Ishikawa (cell line): ENCODE measurements around the gene ZNF627.

Source experiments
- CEBPB ChIP-seq: IDR thresholded peaks from 2 replicates; pipeline ENCODE4 v1.6.1; 2012
- CREB1 ChIP-seq: IDR thresholded peaks from 2 replicates; pipeline ENCODE4 v1.6.1; 2012; ENCODE audit warnings: low read depth
- EGR1 ChIP-seq: IDR thresholded peaks from 2 replicates; pipeline ENCODE4 v1.6.1; 2012
- EP300 ChIP-seq: IDR thresholded peaks from 2 replicates; pipeline ENCODE4 v1.6.1; 2012; ENCODE audit warnings: borderline replicate concordance
- FOXM1 ChIP-seq: IDR thresholded peaks from 2 replicates; pipeline ENCODE4 v1.6.1; 2012; ENCODE audit warnings: low read depth, borderline replicate concordance
- MAX ChIP-seq: IDR thresholded peaks from 2 replicates; pipeline ENCODE4 v1.6.1; 2012
- NFIC ChIP-seq: IDR thresholded peaks from 2 replicates; pipeline ENCODE4 v1.6.1; 2012
- RAD21 ChIP-seq: IDR thresholded peaks from 2 replicates; pipeline ENCODE4 v1.6.1; 2012; ENCODE audit warnings: low read depth
- REST ChIP-seq: IDR thresholded peaks from 2 replicates; pipeline ENCODE4 v1.6.1; 2012; ENCODE audit warnings: low read depth, mild to moderate bottlenecking
- TAF1 ChIP-seq: IDR thresholded peaks from 2 replicates; pipeline ENCODE4 v1.6.1; 2012; ENCODE audit warnings: low read depth, mild to moderate bottlenecking
- TCF12 ChIP-seq: IDR thresholded peaks from 2 replicates; pipeline ENCODE4 v1.6.1; 2012; ENCODE audit warnings: low read depth
- TEAD4 ChIP-seq: IDR thresholded peaks from 2 replicates; pipeline ENCODE4 v1.6.1; 2012
- USF1 ChIP-seq: IDR thresholded peaks from 2 replicates; pipeline ENCODE4 v1.6.1; 2012
- YY1 ChIP-seq: IDR thresholded peaks from 2 replicates; pipeline ENCODE4 v1.6.1; 2012; ENCODE audit warnings: low read depth
- ZBTB7A ChIP-seq: IDR thresholded peaks from 2 replicates; pipeline ENCODE4 v1.6.1; 2012; ENCODE audit warnings: low read depth

The ZNF627 gene

GRCh38 chr19:11587302-11587974 lies 9.8 kb upstream of the ZNF627 start:
- TF ChIP-seq MAX = no peak
- peak; percentile 86 for TF ChIP-seq RAD21

DNA sequence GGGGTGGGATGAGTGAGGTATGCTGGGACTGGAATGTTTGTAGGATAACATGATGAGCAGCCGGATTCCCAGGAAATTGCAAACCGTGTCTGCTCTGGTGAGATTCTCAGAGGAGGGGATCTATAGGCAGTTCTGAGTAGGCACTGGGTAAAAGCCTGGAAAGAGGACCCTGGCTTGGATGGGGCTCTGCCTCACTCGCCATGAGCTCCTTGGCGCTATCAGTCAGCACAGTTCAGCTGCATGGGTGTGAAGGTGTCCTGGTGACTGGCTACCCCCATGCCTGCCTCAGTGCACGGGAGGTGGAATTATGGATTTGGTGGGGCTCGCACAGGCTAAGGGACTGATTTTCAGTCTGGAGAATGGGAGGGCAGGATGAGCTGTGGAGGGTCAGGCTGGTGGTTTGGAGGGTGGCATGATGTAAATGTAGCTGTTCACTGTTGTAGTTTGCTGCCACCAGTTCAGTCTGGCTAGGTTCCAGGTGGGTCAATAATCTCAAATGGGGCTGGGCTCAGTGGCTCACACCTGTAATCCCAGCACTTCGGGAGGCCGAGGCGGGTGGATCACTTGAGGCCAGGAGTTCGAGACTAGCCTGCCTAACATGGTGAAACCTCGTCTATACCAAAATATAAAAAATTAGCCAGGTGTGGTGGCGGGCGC lies 9.2 kb upstream of the ZNF627 start:
- no peak for TF ChIP-seq TCF12
- TF ChIP-seq EGR1 = no peak
- no peak for TF ChIP-seq REST
- no peak for TF ChIP-seq EP300
- no peak for TF ChIP-seq CREB1
- no peak for TF ChIP-seq YY1
- TF ChIP-seq ZBTB7A = no peak
- TF ChIP-seq FOXM1 = no peak
- TF ChIP-seq CEBPB = no peak
- TF ChIP-seq MAX = no peak
- no peak for TF ChIP-seq RAD21
- no peak for TF ChIP-seq TEAD4
- no peak for TF ChIP-seq USF1
- no peak for TF ChIP-seq TAF1

- TF ChIP-seq ZBTB7A (no peak), FOXM1 (no peak), NFIC (no peak), TCF12 (no peak), TAF1 (no peak), EP300 (no peak), TEAD4 (no peak), USF1 (no peak), CEBPB (no peak), CREB1 (no peak), EGR1 (no peak), MAX (no peak), RAD21 (no peak), YY1 (no peak), REST (no peak)
Observed at GRCh38 chr19:11594084-11594483, 3.2 kb upstream of the ZNF627 start.

DNA sequence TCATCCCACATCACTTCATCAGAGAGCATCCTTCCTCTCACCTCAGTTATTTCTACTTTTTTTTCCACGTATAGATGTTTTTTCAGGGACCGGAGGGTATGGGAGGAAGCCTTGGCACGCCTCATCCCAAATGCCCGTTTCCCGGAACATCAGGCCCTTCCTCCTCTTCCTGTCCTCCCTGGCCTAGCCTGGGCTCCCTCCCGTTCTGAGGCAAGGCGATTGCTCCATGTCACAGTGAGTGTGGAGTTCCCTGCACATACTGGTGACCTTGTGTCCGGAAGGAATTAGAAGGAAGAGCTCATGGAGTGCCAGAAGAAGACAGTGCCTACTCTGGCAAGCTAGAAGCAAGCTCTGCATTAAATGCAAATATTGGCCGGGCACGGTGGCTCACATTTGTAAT lies 1.1 kb upstream of the ZNF627 start:
- TF ChIP-seq TCF12 (no peak), NFIC (no peak), TAF1 (no peak), MAX (no peak), EGR1 (no peak), RAD21 (no peak), ZBTB7A (no peak)

GRCh38 chr19:11598103-11598483 lies 810 bp downstream of the ZNF627 start:
- no peak for TF ChIP-seq RAD21
- TF ChIP-seq TEAD4 = no peak
- TF ChIP-seq MAX = no peak
- no peak for TF ChIP-seq REST
- TF ChIP-seq USF1 = no peak
- no peak for TF ChIP-seq EGR1
- TF ChIP-seq NFIC = no peak
- no peak for TF ChIP-seq TCF12
- no peak for TF ChIP-seq CREB1
- no peak for TF ChIP-seq ZBTB7A
- TF ChIP-seq YY1 = no peak
- no peak for TF ChIP-seq EP300
- no peak for TF ChIP-seq FOXM1
- no peak for TF ChIP-seq CEBPB
- TF ChIP-seq TAF1 = no peak
